Activated naive CD4-positive, alpha-beta T cell treated with anti-CD3 and anti-CD28 coated beads for 36 hours (primary cell): Measurements from ENCODE around the gene SORCS1. TPM values are rescaled to one million over a fixed set of nuclear protein-coding genes. Genes with fewer than 3 reads are reported as not detected.

ENCODE experiments used
- CTCF ChIA-PET: fragments of 350-600 bp; sonication (Branson Sonifier 250); formaldehyde crosslinking; loops from one replicate; lab custom pipeline; 2021; ENCODE audit warnings: antibody characterized with exemption; lab: Charles Lee
- DNase-seq: peaks from one replicate; pipeline ENCODE4 v3.0.0-alpha.2; 2020
- H3K27ac Mint-ChIP-seq: one replicate; pipeline ENCODE4 v1.8.0; 2021; ENCODE audit warnings: mild to moderate bottlenecking, mixed read lengths
- H3K27me3 Mint-ChIP-seq: one replicate; pipeline ENCODE4 v1.8.0; 2021; ENCODE audit warnings: low read depth, mixed read lengths
- H3K36me3 Mint-ChIP-seq: one replicate; pipeline ENCODE4 v1.8.0; 2021; ENCODE audit warnings: low read depth, mixed read lengths
- H3K4me1 Mint-ChIP-seq: one replicate; pipeline ENCODE4 v1.8.0; 2021; ENCODE audit warnings: low read depth, mixed read lengths
- H3K4me3 Mint-ChIP-seq: one replicate; pipeline ENCODE4 v1.8.0; 2021; ENCODE audit warnings: mild to moderate bottlenecking, moderate library complexity, mixed read lengths
- H3K9me3 Mint-ChIP-seq: one replicate; pipeline ENCODE4 v1.8.0; 2021; ENCODE audit warnings: mixed read lengths
- intact Hi-C: fragments of 100-400 bp; cut with micrococcal nuclease; formaldehyde crosslinking; loops from one replicate; pipeline ENCODE4 v1.15.1; 2023
- total RNA-seq, 2 experiments: library from RNA; stranded (reverse); gene quantifications; one replicate each; pipeline ENCODE4 v1.2.3, GENCODE V29; 2021

The SORCS1 gene
- total RNA-seq, 2 experiments from 2014 or later = not detected

DNA sequence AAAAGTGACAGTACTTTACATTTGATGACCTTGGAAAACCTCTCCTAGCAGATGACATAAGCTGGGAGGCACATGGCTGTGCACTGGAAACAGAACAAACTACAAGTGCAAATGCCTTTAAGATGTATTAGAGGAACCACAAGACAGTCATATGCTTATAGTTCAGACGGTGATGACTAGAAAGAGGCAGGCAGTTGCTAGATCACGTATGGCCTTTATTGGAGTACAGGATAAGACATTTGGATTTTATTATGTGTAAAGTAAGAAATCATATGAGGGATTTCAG is 290.0 kb downstream of the SORCS1 start:
- CTCF ChIA-PET = interaction anchor here (1.3 kb wide), 1 partner anchor 168 kb away, joined by 4 read pairs; no protein-coding TSS in a partner anchor
- H3K36me3 Mint-ChIP-seq = no peaks in the 10 kb centered on the region
- no peaks in the 10 kb centered on the region for H3K4me1 Mint-ChIP-seq
- peaks cover 9% of the 10 kb centered on the region for H3K9me3 Mint-ChIP-seq
- DNase-seq = no peak
- no peak overlapping the region for H3K4me3 Mint-ChIP-seq
- no peaks in the 10 kb centered on the region for H3K27me3 Mint-ChIP-seq
- H3K27ac Mint-ChIP-seq = no peak overlapping the region
- intact Hi-C loops = no loop called here

DNA sequence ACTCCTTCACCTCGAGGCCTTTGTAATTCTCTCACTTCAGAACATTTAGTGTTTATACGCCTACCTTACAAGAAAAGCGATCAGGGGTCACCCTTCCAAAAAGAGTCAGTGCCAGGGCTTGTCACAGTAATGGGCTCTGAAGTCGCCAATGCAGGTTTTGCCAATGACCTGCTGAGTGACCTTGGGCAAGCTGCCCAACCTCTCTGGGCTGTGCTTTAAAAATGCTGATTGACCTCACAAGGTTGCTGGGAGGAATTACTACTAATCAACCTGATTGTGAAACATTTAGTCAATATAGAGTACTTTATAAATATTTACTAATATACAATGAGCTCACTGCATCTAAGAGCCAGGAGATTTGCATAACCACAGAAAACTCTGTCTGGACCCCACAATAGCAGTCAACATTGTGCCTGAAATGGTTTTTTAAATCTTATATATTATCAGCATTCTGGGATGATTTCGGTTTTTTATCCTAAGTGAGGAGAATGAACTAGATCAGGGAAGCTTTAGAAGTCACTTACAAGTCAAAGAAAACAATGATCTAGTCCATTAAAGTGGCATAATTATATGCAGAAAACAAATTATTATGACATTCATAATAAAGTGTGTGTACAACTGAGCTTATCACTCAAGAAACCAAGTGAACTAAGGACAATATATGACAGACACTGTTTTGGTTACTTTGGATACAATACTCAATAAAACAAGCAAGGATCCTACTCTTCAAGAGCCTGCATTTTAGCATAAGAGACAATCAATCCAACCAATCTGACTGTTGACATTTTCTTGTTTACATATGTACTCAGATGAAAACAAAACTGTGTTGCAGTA is 290.5 kb downstream of the SORCS1 start:
- no peaks in the 10 kb centered on the region for H3K27me3 Mint-ChIP-seq
- no peak overlapping the region for H3K4me3 Mint-ChIP-seq
- CTCF ChIA-PET = interaction anchor here (1.3 kb wide), 1 partner anchor 168 kb away, joined by 4 read pairs; no protein-coding TSS in a partner anchor
- H3K9me3 Mint-ChIP-seq = peaks cover 9% of the 10 kb centered on the region
- H3K4me1 Mint-ChIP-seq = no peaks in the 10 kb centered on the region
- no peaks in the 10 kb centered on the region for H3K36me3 Mint-ChIP-seq
- no peak overlapping the region for H3K27ac Mint-ChIP-seq
- intact Hi-C loops = no loop called here
- DNase-seq = no peak

DNA sequence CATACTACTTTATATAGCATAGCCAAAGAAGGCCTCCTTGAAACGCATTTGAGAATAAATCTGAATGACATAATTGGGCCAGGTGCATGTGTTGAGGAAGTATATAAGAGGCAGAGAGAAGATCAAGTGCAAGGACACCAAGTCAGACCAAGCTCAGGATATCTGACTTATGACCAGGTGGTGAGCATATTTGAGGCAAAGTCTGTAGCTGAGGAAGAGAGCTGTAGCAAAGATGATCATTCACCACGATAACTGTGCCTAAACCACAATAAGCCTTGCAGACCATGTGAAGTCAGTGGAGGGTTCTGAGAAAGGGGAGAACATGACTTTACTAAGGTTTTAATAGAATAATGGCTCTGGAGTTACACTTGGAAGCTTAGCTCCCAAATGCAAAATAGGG is 292.3 kb downstream of the SORCS1 start:
- CTCF ChIA-PET = no interaction called here
- no peak for DNase-seq
- no peaks in the 10 kb centered on the region for H3K27me3 Mint-ChIP-seq
- H3K36me3 Mint-ChIP-seq = no peaks in the 10 kb centered on the region
- no peak overlapping the region for H3K27ac Mint-ChIP-seq
- intact Hi-C loops = no loop called here
- no peaks in the 10 kb centered on the region for H3K4me1 Mint-ChIP-seq
- H3K9me3 Mint-ChIP-seq = peaks cover 12% of the 10 kb centered on the region
- H3K4me3 Mint-ChIP-seq = no peak overlapping the region

DNA sequence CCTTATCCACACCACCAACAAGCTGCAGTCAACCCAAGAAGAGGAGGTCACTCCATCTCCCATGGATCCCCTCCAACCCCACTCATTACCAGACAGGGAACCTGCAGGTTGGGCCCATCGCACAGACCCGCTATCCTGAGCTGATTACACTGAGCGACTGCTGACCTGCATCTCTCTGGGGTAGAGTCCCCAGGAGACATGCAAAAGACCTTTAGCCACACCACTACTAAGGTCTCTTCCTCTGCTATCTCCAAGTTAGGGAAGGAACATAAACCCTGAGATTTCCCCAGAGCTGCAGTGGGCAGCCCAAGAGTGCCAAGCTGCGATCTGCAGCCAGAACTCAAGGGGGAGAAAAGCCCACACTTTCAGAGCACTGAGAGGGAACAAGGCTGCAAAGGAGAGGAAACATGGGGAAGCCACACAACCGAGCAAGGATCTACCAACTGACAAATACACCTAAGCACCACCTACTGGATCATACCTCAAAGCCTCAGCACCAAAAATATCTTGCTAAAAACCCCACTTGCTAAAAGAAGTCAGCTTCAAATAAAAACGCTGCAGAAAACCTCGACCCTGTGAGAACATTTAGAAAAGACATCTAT is 298.2 kb downstream of the SORCS1 start:
- CTCF ChIA-PET = no interaction called here
- no peak overlapping the region for H3K4me3 Mint-ChIP-seq
- intact Hi-C loops = no loop called here
- H3K9me3 Mint-ChIP-seq = peaks cover 12% of the 10 kb centered on the region
- no peaks in the 10 kb centered on the region for H3K27me3 Mint-ChIP-seq
- no peaks in the 10 kb centered on the region for H3K4me1 Mint-ChIP-seq
- H3K36me3 Mint-ChIP-seq = no peaks in the 10 kb centered on the region
- H3K27ac Mint-ChIP-seq = no peak overlapping the region
- no peak for DNase-seq

DNA sequence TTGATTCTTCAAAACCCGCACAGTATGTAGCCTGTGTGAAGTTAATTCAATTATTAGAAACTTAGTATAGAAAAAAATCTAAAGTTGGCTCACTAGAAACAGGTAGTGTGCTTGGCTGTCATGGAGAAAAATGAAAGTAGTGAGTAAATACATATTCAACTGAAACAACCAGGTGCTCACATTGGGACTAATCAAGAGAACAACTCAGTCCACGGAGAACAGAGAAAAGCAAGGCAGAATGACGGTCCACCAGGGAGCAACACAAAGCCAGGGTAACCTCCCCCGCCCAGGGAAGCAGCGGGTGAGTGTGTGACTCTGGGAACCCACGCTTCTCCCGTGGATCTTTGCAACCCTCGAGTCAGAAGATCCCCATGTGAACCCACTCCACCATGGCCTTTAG is 300.5 kb downstream of the SORCS1 start:
- Mint-ChIP-seq H3K4me1 (no peaks in the 10 kb centered on the region), H3K27me3 (no peaks in the 10 kb centered on the region), H3K4me3 (no peak overlapping the region), H3K36me3 (no peaks in the 10 kb centered on the region), H3K9me3 (peaks cover 9% of the 10 kb centered on the region), H3K27ac (no peak overlapping the region)
- intact Hi-C loops = no loop called here
- no peak for DNase-seq
- CTCF ChIA-PET = interaction anchor here (0.6 kb wide), 1 partner anchor 150 kb away, joined by 5 read pairs; no protein-coding TSS in a partner anchor

DNA sequence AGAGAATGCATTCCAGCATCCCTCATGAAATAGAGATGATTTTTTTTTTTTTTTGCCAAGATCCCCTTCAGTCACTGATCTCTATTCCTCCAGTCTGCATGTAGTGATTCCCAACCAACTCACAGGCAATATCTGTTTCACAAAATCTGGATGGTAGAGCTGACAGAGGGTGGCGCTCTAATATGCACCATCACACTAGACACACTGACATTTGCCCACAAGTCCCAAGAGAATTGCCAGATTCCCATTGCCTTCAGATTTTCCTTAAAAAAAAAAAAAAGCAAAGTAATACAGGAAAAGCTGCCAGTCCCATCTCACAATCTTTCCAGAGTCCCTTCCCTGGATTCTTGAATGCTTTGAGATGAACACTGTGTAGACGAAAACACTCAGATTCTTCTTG is 301.0 kb downstream of the SORCS1 start:
- Mint-ChIP-seq H3K36me3 (no peaks in the 10 kb centered on the region), H3K27ac (no peak overlapping the region), H3K4me3 (no peak overlapping the region), H3K9me3 (peaks cover 9% of the 10 kb centered on the region), H3K4me1 (no peaks in the 10 kb centered on the region), H3K27me3 (no peaks in the 10 kb centered on the region)
- intact Hi-C loops = no loop called here
- CTCF ChIA-PET = no interaction called here
- DNase-seq = no peak

DNA sequence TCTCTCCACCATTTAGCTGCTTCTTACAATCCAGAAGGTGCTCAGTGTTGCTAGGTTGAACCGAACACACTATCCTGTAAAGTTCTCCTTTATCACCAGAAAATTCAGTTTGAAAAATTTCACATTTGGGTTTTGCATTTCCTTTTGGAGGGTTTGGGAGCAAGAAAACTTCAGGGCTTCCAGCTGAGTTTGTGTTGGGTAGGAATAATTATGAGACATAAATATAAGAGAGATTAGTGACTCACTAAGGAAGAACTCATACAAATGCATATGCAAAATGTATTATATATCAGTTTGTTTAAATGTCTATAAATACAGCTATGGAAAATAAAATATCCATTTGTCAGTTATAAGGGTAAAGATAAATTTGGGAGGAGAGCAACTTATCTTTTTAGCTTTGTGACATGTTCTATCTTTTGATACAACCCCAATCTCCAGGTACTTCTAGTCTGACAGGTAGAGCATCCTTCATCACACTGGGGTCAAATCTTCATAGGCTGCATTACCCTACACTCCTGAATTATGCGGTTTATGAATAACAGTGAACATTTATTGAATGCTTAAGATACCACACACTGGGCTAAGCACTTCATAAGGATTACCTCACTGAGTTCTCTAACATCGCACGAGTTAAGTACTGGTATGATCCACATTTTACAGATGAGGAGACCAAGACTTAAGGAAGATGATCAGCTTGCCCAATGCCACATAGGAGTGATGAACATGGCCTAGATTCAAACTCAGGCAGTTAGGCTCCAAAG is 304.4 kb downstream of the SORCS1 start:
- intact Hi-C loops = no loop called here
- Mint-ChIP-seq H3K9me3 (peaks cover 5% of the 10 kb centered on the region), H3K27ac (no peak overlapping the region), H3K27me3 (no peaks in the 10 kb centered on the region), H3K36me3 (no peaks in the 10 kb centered on the region), H3K4me1 (no peaks in the 10 kb centered on the region), H3K4me3 (no peak overlapping the region)
- no peak for DNase-seq
- CTCF ChIA-PET = no interaction called here

DNA sequence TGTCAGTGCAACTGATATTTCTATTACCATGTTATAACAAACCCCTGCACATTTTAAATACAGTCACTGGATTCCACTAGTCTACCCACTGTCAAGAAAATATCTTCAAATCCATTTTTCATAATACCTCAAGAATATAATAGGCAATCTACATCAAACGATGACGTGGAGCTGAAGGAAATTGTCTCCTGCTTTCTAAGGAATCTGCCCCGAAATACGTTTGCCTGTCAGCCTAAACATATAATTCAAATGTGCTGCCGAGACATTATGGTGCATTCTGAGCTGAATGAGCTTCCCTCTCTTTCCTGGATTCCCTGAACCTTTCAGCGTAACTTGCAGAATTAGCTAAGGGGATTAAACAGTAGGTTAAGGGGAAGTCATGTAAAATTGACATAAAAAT is 306.8 kb downstream of the SORCS1 start:
- Mint-ChIP-seq H3K4me1 (no peaks in the 10 kb centered on the region), H3K27me3 (no peaks in the 10 kb centered on the region), H3K27ac (no peak overlapping the region), H3K4me3 (no peak overlapping the region), H3K36me3 (no peaks in the 10 kb centered on the region), H3K9me3 (peaks cover 7% of the 10 kb centered on the region)
- no peak for DNase-seq
- intact Hi-C loops = no loop called here
- CTCF ChIA-PET = interaction anchor here (0.7 kb wide), 1 partner anchor 205 kb away, joined by 3 read pairs; no protein-coding TSS in a partner anchor

DNA sequence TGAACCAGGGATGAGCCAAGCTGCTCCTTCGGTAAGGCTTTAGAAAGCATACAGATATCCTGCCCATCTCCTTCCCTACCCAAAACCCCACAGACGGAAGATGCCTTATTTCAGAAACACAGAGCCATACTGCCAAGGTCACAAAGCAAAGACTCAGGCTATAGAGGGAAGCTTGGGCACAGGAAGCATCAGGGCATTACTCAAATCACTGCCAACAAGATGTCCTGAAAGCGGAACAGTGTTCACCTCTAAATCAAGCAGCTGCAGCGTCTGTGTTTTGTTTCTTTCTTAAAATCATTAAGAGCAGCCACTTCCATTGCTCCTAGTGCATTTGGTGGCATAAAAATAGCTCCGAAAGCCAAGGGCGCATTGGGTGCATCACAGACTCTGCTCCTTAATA is 307.3 kb downstream of the SORCS1 start:
- Mint-ChIP-seq H3K27me3 (no peaks in the 10 kb centered on the region), H3K4me1 (no peaks in the 10 kb centered on the region), H3K4me3 (no peak overlapping the region), H3K9me3 (peaks cover 7% of the 10 kb centered on the region), H3K27ac (no peak overlapping the region), H3K36me3 (no peaks in the 10 kb centered on the region)
- intact Hi-C loops = no loop called here
- CTCF ChIA-PET = no interaction called here
- no peak for DNase-seq

DNA sequence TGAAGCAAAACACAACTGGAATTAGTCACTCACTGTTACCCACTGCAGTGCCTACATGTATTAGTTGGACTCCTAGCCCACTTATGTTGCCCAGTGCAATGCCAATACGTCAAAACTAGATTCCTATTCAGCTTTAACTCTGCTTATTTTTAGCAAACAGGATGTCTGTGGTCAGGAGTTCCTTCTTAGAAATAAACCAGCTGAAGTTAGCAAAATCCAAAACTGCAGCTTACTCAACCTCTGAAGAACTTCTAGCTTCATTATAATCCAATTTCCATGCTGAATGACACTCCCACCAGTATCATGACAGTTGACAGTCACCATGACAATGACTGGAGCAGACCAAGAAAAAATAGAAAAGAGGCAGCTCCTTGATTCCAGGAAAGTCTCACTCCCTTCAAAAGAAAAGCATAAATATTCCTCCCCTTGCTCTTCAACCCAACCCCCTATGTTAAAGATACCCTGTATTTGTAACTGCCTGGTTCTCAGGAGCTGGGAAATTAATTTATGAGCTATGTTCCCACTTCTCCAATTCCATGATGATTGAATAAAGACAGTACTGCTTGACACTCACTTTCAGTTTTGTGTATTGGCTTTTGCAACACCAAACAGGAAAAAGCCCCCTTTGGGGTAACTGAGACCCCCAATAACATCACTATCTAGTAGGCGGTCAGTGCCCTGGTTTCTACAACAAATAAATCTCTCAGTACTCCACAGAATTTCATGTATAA is 327.4 kb downstream of the SORCS1 start:
- intact Hi-C loops = no loop called here
- Mint-ChIP-seq H3K4me3 (no peak overlapping the region), H3K36me3 (no peaks in the 10 kb centered on the region), H3K27ac (no peak overlapping the region), H3K4me1 (peaks cover 4% of the 10 kb centered on the region), H3K27me3 (no peaks in the 10 kb centered on the region), H3K9me3 (peaks cover 2% of the 10 kb centered on the region)
- CTCF ChIA-PET = no interaction called here
- DNase-seq = no peak

DNA sequence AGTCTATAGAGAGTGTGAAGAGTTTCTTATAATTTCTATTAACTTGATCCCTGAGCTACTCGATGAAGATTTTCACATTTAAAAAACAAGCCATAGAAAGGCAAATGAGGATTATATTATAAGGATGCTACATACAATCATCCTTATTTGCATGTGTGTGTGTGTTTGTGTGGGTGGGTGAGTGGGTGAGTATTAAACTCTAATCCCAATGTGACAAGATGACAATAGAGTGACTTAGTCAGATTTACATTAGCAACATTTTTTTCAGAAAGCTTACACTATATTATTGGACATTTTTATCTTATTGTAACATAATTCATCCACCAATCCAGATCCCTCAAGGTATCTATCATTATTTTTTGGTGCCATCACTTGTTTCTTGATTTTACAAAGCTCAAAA is 331.7 kb downstream of the SORCS1 start:
- intact Hi-C loops = no loop called here
- Mint-ChIP-seq H3K36me3 (no peaks in the 10 kb centered on the region), H3K9me3 (peaks cover 2% of the 10 kb centered on the region), H3K27me3 (no peaks in the 10 kb centered on the region), H3K27ac (no peak overlapping the region), H3K4me3 (no peak overlapping the region), H3K4me1 (peaks cover 4% of the 10 kb centered on the region)
- CTCF ChIA-PET = no interaction called here
- DNase-seq = no peak

DNA sequence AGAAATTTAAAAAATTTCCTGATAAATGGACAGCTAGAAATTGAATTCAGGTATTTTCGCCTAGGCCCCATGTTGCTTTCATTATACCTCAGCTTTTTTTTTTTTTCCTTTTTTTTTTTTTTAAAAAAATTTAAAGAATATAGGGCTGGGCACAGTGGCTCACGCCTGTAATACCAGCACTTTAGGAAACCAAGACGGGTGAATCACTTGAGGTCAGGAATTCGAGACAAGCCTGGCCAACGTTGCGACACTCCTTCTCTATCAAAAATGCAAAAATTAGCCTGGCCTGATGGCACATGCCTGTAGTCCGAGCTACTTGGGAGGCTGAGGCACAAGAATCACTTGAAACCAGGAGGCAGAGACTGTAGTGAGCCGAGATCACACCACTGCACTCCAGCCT is 334.0 kb downstream of the SORCS1 start:
- Mint-ChIP-seq H3K4me1 (no peaks in the 10 kb centered on the region), H3K36me3 (no peaks in the 10 kb centered on the region), H3K9me3 (peaks cover 2% of the 10 kb centered on the region), H3K4me3 (no peak overlapping the region), H3K27me3 (no peaks in the 10 kb centered on the region), H3K27ac (no peak overlapping the region)
- CTCF ChIA-PET = no interaction called here
- no peak for DNase-seq
- intact Hi-C loops = no loop called here
